MM.1S (cell line): ENCODE results near the gene GAL3ST1.

Experiments
- DNase-seq: peaks from one replicate; pipeline ENCODE4 v3.0.0-alpha.2; 2015
- H2AFZ ChIP-seq: fragments of 300-600 bp; sonication (generic); 2 replicates; pipeline ENCODE4 v1.6.0; 2016; ENCODE audit warnings: antibody characterized with exemption, low read length
- H3F3A ChIP-seq: fragments of 300-600 bp; sonication (generic); 2 replicates; pipeline ENCODE4 v1.6.1; 2016; ENCODE audit warnings: mild to moderate bottlenecking, antibody characterized with exemption, low read length, moderate library complexity, mixed read lengths; ENCODE audit not compliant: insufficient read depth
- H3K27ac ChIP-seq: fragments of 300-600 bp; sonication (generic); 2 replicates; pipeline ENCODE4 v1.5.1; 2016; ENCODE audit warnings: mild to moderate bottlenecking, low read length
- H3K27me3 ChIP-seq: fragments of 300-600 bp; sonication (generic); replicated peaks from 2 replicates; pipeline ENCODE4 v1.6.0; 2016; ENCODE audit warnings: low read length; ENCODE audit not compliant: insufficient read depth
- H3K36me3 ChIP-seq: fragments of 300-600 bp; sonication (generic); replicated peaks from 2 replicates; pipeline ENCODE4 v1.6.1; 2016; ENCODE audit warnings: mild to moderate bottlenecking, low read length, mixed read lengths; ENCODE audit not compliant: insufficient read depth
- H3K4me1 ChIP-seq: fragments of 300-600 bp; sonication (generic); 2 replicates; pipeline ENCODE4 v1.6.1; 2016; ENCODE audit warnings: low read length, mixed read lengths
- H3K4me2 ChIP-seq: fragments of 300-600 bp; sonication (generic); 2 replicates; pipeline ENCODE4 v1.6.0; 2016; ENCODE audit warnings: low read depth, low read length
- H3K4me3 ChIP-seq: fragments of 300-600 bp; sonication (generic); 2 replicates; pipeline ENCODE4 v1.5.1; 2016; ENCODE audit warnings: low read length, mixed read lengths
- H3K79me2 ChIP-seq: fragments of 300-600 bp; sonication (generic); 2 replicates; pipeline ENCODE4 v1.6.1; 2016; ENCODE audit warnings: mixed run types, low read length, mixed read lengths
- H3K9ac ChIP-seq: fragments of 300-600 bp; sonication (generic); 2 replicates; pipeline ENCODE4 v1.6.1; 2016; ENCODE audit warnings: low read length, mixed read lengths
- H3K9me2 ChIP-seq: fragments of 300-600 bp; sonication (generic); replicated peaks from 2 replicates; pipeline ENCODE4 v1.6.1; 2016; ENCODE audit warnings: mild to moderate bottlenecking, low read length, mixed read lengths; ENCODE audit not compliant: insufficient read depth
- H3K9me3 ChIP-seq: fragments of 300-600 bp; sonication (generic); replicated peaks from 2 replicates; pipeline ENCODE4 v1.6.1; 2016; ENCODE audit warnings: mild to moderate bottlenecking, low read length, mixed read lengths; ENCODE audit not compliant: insufficient read depth
- H4K20me1 ChIP-seq: fragments of 300-600 bp; sonication (generic); 2 replicates; pipeline ENCODE4 v1.6.1; 2016; ENCODE audit warnings: mild to moderate bottlenecking, low read length, moderate library complexity, mixed read lengths; ENCODE audit not compliant: insufficient read depth
- EZH2 ChIP-seq: fragments of 300-600 bp; sonication (generic); optimal IDR thresholded peaks from 2 replicates; pipeline ENCODE3; 2017; ENCODE audit warnings: low read depth, mild to moderate bottlenecking, antibody characterized with exemption, low read length, mixed read lengths
- EZH2phosphoT487 ChIP-seq: fragments of 300-600 bp; sonication (generic); IDR thresholded peaks from 2 replicates; pipeline ENCODE4 v1.6.1; 2018; ENCODE audit warnings: antibody characterized with exemption, low read length
- TF ChIP-seq, protein P1 (sequence below): fragments of 300-600 bp; sonication (generic); IDR thresholded peaks from 2 replicates; pipeline ENCODE4 v1.5.1; 2016; ENCODE audit warnings: antibody characterized with exemption, low read length, mixed read lengths

GAL3ST1 gene

GRCh38 chr22:30516273-30516672 lies 58.2 kb downstream of the GAL3ST1 start:
- no peaks in the 10 kb centered on the region for H3F3A ChIP-seq
- H2AFZ ChIP-seq = no peak overlapping the region
- no peak overlapping the region for H3K27ac ChIP-seq
- no peak overlapping the region for H3K9ac ChIP-seq
- no peak for TF ChIP-seq EZH2
- TF ChIP-seq EZH2phosphoT487 = no peak
- TF ChIP-seq, protein P1, sequence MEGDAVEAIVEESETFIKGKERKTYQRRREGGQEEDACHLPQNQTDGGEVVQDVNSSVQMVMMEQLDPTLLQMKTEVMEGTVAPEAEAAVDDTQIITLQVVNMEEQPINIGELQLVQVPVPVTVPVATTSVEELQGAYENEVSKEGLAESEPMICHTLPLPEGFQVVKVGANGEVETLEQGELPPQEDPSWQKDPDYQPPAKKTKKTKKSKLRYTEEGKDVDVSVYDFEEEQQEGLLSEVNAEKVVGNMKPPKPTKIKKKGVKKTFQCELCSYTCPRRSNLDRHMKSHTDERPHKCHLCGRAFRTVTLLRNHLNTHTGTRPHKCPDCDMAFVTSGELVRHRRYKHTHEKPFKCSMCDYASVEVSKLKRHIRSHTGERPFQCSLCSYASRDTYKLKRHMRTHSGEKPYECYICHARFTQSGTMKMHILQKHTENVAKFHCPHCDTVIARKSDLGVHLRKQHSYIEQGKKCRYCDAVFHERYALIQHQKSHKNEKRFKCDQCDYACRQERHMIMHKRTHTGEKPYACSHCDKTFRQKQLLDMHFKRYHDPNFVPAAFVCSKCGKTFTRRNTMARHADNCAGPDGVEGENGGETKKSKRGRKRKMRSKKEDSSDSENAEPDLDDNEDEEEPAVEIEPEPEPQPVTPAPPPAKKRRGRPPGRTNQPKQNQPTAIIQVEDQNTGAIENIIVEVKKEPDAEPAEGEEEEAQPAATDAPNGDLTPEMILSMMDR = no peak
- H3K9me3 ChIP-seq = no peaks in the 10 kb centered on the region
- no peaks in the 10 kb centered on the region for H3K9me2 ChIP-seq
- H3K4me1 ChIP-seq = no peaks in the 10 kb centered on the region
- no peaks in the 10 kb centered on the region for H4K20me1 ChIP-seq
- no peak for DNase-seq
- no peaks in the 10 kb centered on the region for H3K36me3 ChIP-seq
- H3K27me3 ChIP-seq = peaks cover 27% of the 10 kb centered on the region
- no peak overlapping the region for H3K4me3 ChIP-seq
- H3K79me2 ChIP-seq = no peaks in the 10 kb centered on the region
- no peak overlapping the region for H3K4me2 ChIP-seq

DNA sequence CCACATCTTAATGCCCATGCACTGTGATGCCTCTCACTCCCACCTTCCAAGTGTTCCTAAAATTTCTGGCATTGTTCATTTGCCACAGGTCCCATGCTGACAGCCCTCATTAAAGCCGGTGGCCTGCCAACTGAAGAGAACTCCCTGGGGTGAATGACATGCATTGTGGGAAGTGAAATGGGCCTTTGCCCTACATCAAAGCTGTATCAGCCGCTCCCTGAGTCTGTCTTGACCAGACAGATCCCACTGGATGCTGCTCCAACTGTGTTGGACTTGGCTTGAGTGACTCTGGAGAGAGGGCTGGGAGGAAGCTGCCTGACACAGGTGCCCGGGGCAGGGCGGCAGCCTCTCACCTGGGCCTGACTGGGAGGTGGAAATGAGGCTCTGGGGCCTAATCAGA lies 60.2 kb downstream of the GAL3ST1 start:
- no peak overlapping the region for H3K27ac ChIP-seq
- H3K27me3 ChIP-seq = peaks cover 27% of the 10 kb centered on the region
- H3K9me3 ChIP-seq = no peaks in the 10 kb centered on the region
- H2AFZ ChIP-seq = no peak overlapping the region
- H3K9ac ChIP-seq = no peak overlapping the region
- no peak overlapping the region for H3K4me3 ChIP-seq
- no peaks in the 10 kb centered on the region for H3K36me3 ChIP-seq
- no peak overlapping the region for H3K4me2 ChIP-seq
- no peaks in the 10 kb centered on the region for H4K20me1 ChIP-seq
- no peak for DNase-seq
- H3K4me1 ChIP-seq = no peaks in the 10 kb centered on the region
- no peaks in the 10 kb centered on the region for H3K79me2 ChIP-seq
- no peaks in the 10 kb centered on the region for H3K9me2 ChIP-seq
- no peaks in the 10 kb centered on the region for H3F3A ChIP-seq
- TF ChIP-seq, protein P1 = no peak
- TF ChIP-seq EZH2phosphoT487 (no peak), EZH2 (no peak)

DNA sequence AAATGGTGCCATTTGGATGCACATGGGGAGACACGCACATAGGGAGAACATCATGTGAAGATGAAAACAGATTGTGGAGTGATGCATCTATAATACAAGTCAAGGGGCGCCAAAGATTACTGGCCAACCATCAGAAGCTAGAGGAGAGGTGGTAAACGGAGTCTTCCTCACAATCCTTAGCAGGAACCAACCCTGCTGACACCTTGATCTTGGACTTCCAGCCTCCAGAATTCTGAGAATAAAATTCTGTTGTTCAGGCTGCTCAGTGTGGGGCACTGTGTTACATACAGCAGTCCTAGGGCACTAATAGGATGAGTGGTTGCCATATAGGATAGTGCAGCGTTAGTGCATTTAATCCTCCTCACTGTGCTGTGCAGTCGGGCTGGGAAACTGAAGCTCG lies 61.0 kb downstream of the GAL3ST1 start:
- Histone ChIP-seq H3K4me2 (no peak overlapping the region), H2AFZ (no peak overlapping the region), H3K9ac (no peak overlapping the region), H3F3A (no peaks in the 10 kb centered on the region), H3K36me3 (no peaks in the 10 kb centered on the region), H3K79me2 (no peaks in the 10 kb centered on the region), H3K27ac (no peak overlapping the region), H4K20me1 (no peaks in the 10 kb centered on the region), H3K4me1 (no peaks in the 10 kb centered on the region), H3K9me2 (no peaks in the 10 kb centered on the region), H3K9me3 (no peaks in the 10 kb centered on the region), H3K4me3 (no peak overlapping the region), H3K27me3 (peaks cover 27% of the 10 kb centered on the region)
- TF ChIP-seq EZH2 (no peak), EZH2phosphoT487 (no peak)
- TF ChIP-seq, protein P1 = no peak
- no peak for DNase-seq
